Kidney epithelial cell (primary cell): Measurements from ENCODE around the gene EMILIN2. TPM values are rescaled to one million over a fixed set of nuclear protein-coding genes. Genes with fewer than 3 reads are reported as not detected.

Experiments used
- DNase-seq: peaks from one replicate; pipeline ENCODE4 v3.0.0-alpha.2; 2010; ENCODE audit warnings: low read depth
- H3K27me3 ChIP-seq: 2 replicates; pipeline ENCODE4 v1.6.0; 2011; ENCODE audit warnings: low read length; ENCODE audit not compliant: control insufficient read depth, insufficient read depth
- H3K36me3 ChIP-seq: 2 replicates; pipeline ENCODE4 v1.5.1; 2011; ENCODE audit warnings: low read length; ENCODE audit not compliant: control insufficient read depth, insufficient read depth
- H3K4me3 ChIP-seq: 2 replicates; pipeline ENCODE4 v1.5.1; 2011; ENCODE audit warnings: low read depth, mild to moderate bottlenecking, control low read depth, low read length
- CTCF ChIP-seq: IDR thresholded peaks from 2 replicates; pipeline ENCODE4 v1.5.1; 2011; ENCODE audit warnings: mild to moderate bottlenecking, moderate library complexity, low read length, control low read depth, inconsistent platforms; ENCODE audit not compliant: insufficient read depth, poor library complexity, severe bottlenecking
- total RNA-seq: library from RNA; depleted of rRNA; stranded (reverse); fragments of >200 nt; gene quantifications from 2 replicates; pipeline ENCODE4 v1.2.3, GENCODE V29; 2015

Gene EMILIN2
- total RNA-seq, 1 donor from 2014 or later: 27.0 TPM

DNA sequence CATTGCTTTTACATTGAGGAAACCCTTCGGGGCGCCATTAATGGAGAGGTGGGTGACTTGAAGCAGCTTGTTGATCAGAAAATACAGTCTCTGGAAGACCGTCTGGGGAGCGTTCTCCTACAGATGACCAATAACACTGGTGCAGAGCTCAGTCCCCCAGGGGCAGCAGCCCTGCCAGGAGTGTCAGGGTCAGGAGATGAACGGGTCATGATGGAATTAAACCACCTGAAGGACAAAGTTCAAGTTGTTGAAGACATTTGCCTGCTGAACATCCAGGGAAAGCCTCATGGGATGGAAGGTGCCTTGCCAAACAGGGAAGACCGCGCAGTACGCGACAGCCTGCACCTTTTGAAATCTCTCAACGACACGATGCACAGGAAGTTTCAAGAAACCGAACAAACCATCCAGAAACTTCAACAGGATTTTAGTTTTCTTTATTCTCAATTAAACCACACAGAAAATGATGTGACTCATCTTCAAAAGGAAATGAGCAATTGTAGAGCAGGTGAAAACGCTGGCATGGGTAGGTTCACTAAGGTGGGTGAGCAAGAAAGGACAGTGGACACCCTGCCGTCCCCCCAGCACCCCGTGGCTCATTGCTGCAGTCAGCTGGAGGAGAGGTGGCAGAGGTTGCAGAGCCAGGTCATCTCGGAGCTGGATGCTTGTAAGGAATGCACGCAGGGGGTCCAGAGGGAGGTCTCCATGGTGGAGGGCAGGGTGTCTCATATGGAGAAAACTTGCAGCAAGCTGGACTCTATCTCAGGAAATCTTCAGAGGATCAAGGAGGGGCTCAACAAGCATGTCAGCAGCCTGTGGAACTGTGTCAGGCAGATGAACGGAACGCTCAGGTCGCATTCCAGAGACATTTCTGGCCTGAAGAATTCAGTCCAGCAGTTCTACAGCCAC is 45.0 kb downstream of the EMILIN2 start:
- no peak for DNase-seq
- no peak for TF ChIP-seq CTCF
- no peaks in the 10 kb centered on the region for H3K27me3 ChIP-seq
- no peaks in the 10 kb centered on the region for H3K36me3 ChIP-seq
- no peak overlapping the region for H3K4me3 ChIP-seq

DNA sequence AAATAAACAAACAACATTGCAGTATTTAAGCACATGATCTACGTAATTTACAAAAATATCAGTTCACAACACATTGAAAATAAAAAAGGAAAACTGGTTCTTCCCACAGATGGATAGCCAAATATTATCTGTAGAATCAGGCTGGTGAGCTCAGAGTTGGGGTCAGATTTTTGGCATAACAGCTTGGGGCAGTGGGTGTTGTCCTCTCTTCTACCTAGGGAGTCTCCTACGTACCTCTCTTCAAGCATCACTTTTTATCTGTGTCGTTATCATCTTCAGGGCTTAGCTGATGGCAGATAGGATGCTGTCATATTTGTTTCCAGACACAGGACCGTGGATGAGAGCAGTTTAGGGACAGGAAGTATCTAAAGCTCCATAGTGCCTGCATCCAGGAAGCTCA is 46.2 kb downstream of the EMILIN2 start:
- TF ChIP-seq CTCF: no peak
- Histone ChIP-seq H3K27me3 (no peaks in the 10 kb centered on the region), H3K36me3 (no peaks in the 10 kb centered on the region), H3K4me3 (no peak overlapping the region)
- no peak for DNase-seq

DNA sequence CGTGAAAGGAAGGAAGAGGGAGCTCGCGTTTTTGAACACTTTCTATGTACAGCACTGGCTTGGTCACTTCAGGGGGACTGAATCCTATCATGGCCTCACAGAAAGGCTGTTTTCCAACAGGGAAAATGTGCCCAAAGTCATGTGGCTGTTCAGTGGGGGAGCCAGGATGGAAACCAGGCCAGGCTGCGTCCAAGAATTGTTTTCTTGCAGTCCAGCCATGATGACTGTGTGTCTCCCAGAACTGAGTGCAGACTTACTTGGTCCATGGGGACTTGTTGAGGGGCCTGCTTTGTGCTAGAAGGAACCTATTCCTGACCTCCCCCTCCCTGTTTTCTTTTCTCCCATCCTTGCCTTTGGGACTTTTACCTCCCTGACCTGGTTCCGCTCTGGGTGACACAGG is 46.9 kb downstream of the EMILIN2 start:
- no peak overlapping the region for H3K4me3 ChIP-seq
- no peaks in the 10 kb centered on the region for H3K36me3 ChIP-seq

GRCh38 chr18:2894131-2894840 is 47.5 kb downstream of the EMILIN2 start:
- no peak overlapping the region for H3K4me3 ChIP-seq
- no peaks in the 10 kb centered on the region for H3K27me3 ChIP-seq
- DNase-seq: no peak
- no peaks in the 10 kb centered on the region for H3K36me3 ChIP-seq
- TF ChIP-seq CTCF: no peak

More for the DNA sequence above, 46.9 kb downstream of the EMILIN2 start:
- no peak for TF ChIP-seq CTCF
- no peaks in the 10 kb centered on the region for H3K27me3 ChIP-seq
- no peak for DNase-seq

DNA sequence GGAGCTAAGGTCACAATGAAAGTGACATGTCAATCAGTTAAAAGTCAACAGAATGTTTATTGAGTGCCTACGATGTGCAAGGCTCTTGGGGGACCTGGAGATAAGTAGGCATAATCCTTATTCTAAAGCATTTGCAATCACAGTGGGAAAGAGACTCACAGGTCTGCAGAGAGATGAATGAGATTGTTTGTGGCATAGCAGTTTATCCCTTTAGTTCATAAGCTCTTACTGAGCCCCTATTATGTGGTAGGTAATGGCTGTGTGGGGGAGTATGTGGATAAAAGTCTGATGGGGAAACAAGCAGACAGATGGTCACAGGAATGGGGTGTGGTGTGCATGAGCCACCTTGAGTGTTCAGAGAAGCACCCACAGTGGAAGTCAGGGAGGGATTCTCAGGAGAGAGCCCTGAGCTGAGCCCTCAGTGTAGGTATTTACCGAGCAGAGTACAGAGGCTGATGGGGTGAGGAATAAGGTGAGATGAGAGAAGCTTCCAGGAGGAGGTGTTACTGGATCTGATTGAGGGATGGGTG is 48.1 kb downstream of the EMILIN2 start:
- Histone ChIP-seq H3K27me3 (no peaks in the 10 kb centered on the region), H3K36me3 (no peaks in the 10 kb centered on the region), H3K4me3 (no peak overlapping the region)
- TF ChIP-seq CTCF: no peak
- no peak for DNase-seq
